Adrenal gland (tissue), 12 donors: ENCODE results near the gene MLH3. TPM values are rescaled to one million over a fixed set of nuclear protein-coding genes. Genes with fewer than 3 reads are reported as not detected.
"Not testable (repeated sequence)": the region's sequence is repeated elsewhere in the genome, so short reads cannot be mapped to it uniquely, and the experiment has no call there.

Experiments used
- DNase-seq, 7 donors: peaks; one replicate each; pipeline ENCODE4 v3.0.0-alpha.2; 2019 to 2020
- H3K27ac ChIP-seq, 5 donors: fragments of 200-600 bp; sonication (generic) in 4 of 5; 1 replicate in 3 of 5; 2 replicates in 2 of 5; pipeline versions ENCODE4 v1.5.1 to v1.8.0; 2016 to 2020; ENCODE audit warnings: mild to moderate bottlenecking in 1 of 5
- H3K27me3 ChIP-seq: fragments of 200-600 bp; 2 replicates; pipeline ENCODE4 v1.8.0; 2021
- H3K36me3 ChIP-seq, 2 donors: fragments of 200-600 bp; replicated peaks in 1 of 2; 1 replicate in 1 of 2; 2 replicates in 1 of 2; pipeline versions ENCODE4 v1.5.1 to v1.8.0; 2018 to 2022
- H3K4me1 ChIP-seq, 2 donors: fragments of 200-600 bp; replicated peaks in 1 of 2; 1 replicate in 1 of 2; 2 replicates in 1 of 2; pipeline versions ENCODE4 v1.5.1 to v1.8.0; 2018 to 2021
- H3K4me3 ChIP-seq, 4 donors: fragments of 200-600 bp; sonication (generic) in 3 of 4; one replicate each; pipeline ENCODE4 v1.5.1; 2016 to 2018
- H3K9me3 ChIP-seq, 3 donors: fragments of 200-600 bp; sonication (generic) in 1 of 3; replicated peaks in 1 of 3; 1 replicate in 2 of 3; 2 replicates in 1 of 3; pipeline versions ENCODE4 v1.5.1 to v1.8.0; 2016 to 2021
- CTCF ChIP-seq, 6 experiments: fragments of 450-650 bp in 4 of 6; fragments of 200-600 bp in 2 of 6; sonication (generic) in 1 of 6; IDR thresholded peaks; 1 replicate in 5 of 6; 2 replicates in 1 of 6; pipeline versions ENCODE4 v1.5.1 to v1.8.0; 2016 to 2021; ENCODE audit warnings: antibody characterized with exemption in 6 of 6, mild to moderate bottlenecking in 2 of 6, moderate library complexity in 1 of 6
- POLR2A ChIP-seq, 2 donors: fragments of 450-650 bp; IDR thresholded peaks; one replicate each; pipeline ENCODE4 v1.6.1; 2017; ENCODE audit warnings: antibody characterized with exemption in 2 of 2, mild to moderate bottlenecking in 2 of 2, moderate library complexity in 1 of 2
- WGBS, 4 donors: extraction: QIAGEN DNeasy Blood & Tissue Kit in 2 of 4; methylation state at CpG; one replicate each; pipeline versions ENCODE4 v1.1.5 to v1.1.7; 2013 to 2017; 5-methylcytosine and 5-hydroxymethylcytosine counted together
- intact Hi-C, 2 donors: fragments of 100-400 bp; cut with DNase I; formaldehyde crosslinking; loops; one replicate each; pipeline versions ENCODE4 v1.14.1 to v1.15.0; 2022 to 2023
- polyA plus RNA-seq, 3 donors: library from polyadenylated mRNA; stranded (reverse); fragments of 200-250 nt in 2 of 3; fragments of 350-450 nt in 1 of 3; fragmentation: Illumina TruSeq in 1 of 3; extraction: RNeasy Lipid Tissue Mini Kit (QIAGEN cat#74804) in 1 of 3; gene quantifications; one replicate each; pipeline ENCODE4 v1.2.3, GENCODE V29; 2013 to 2014
- total RNA-seq, 9 donors: library from RNA; depleted of rRNA in 4 of 9; stranded (reverse); fragments of >200 nt in 4 of 9; fragments of 120-200 nt in 1 of 9; fragmentation: NEBNext Ultra II Directional in 1 of 9; extraction: Animal tissue kit (Norgen Biotek cat#: 25700) in 1 of 9; gene quantifications; one replicate each; pipeline versions ENCODE4 v1.1.0 to v1.2.4, GENCODE V29; 2013 to 2023
- donor health status: healthy with polysubstance abuse.
- donor health status: Bipolar disorder and iron deficiency.
- donor health status: DM: yes; HTN: yes; CAD: no.
- donor health status: DM: no; HTN: no; CAD: no.
- donor health status: DM: no; HTN: no; CAD: no.
- donor health status: DM: yes; HTN: yes; CAD: no.

Gene MLH3
- total and polyA plus RNA-seq, 12 donors = 22.2 to 51.4 (median 32.2) TPM

- WGBS, 4 donors = 87 to 96% (median 94%) methylated on average over 2 of the region's 2 CpGs
- no peak for TF ChIP-seq POLR2A (IDR thresholded peaks at IDR 0.05)
- TF ChIP-seq CTCF (IDR thresholded peaks at IDR 0.05) = no peak
- Histone ChIP-seq H3K4me3 (no peak overlapping the region), H3K9me3 (no peaks in the 10 kb centered on the region), H3K27me3 (no peaks in the 10 kb centered on the region), H3K36me3 (peaks cover 0 to 16% of the 10 kb centered on the region in 2 donors), H3K4me1 (peaks cover 8 to 26% of the 10 kb centered on the region in 2 donors), H3K27ac (no peak overlapping the region)
- no peak for DNase-seq
- intact Hi-C loops = loop anchor here in 1 of 2 donors (10.0 kb wide), 2 partner anchors 56 to 64 kb away; partner anchors contain the start of genes ACYP1 and ZC2HC1C
Observed at GRCh38 chr14:75001261-75001660, 50.0 kb downstream of the MLH3 start.

GRCh38 chr14:74995781-74996180 is 55.5 kb downstream of the MLH3 start:
- H3K27me3 ChIP-seq, H3K4me3 ChIP-seq, intact Hi-C loops, H3K27ac ChIP-seq, H3K36me3 ChIP-seq, H3K4me1 ChIP-seq, H3K9me3 ChIP-seq, DNase-seq: not testable (repeated sequence)
- WGBS, 4 donors = 92 to 100% (median 92%) methylated on average over 1 to 5 of the region's 7 CpGs; no CpG with 5 or more reads in 1 of the 4 donors

GRCh38 chr14:74994182-74994581 is 57.1 kb downstream of the MLH3 start:
- H3K4me3 ChIP-seq, H3K4me1 ChIP-seq, H3K27me3 ChIP-seq, H3K36me3 ChIP-seq, intact Hi-C loops, H3K27ac ChIP-seq, H3K9me3 ChIP-seq: not testable (repeated sequence)
- 92 to 100% (median 96%) methylated on average over 3 to 28 of the region's 28 CpGs for WGBS, 4 donors
- DNase-seq = peak in 1 of 7 donors; percentile 13

- no peaks in the 10 kb centered on the region for H3K36me3 ChIP-seq
- H3K27ac ChIP-seq = no peak overlapping the region
- H3K4me1 ChIP-seq = no peaks in the 10 kb centered on the region
- no peak for DNase-seq
- 88 to 100% (median 91%) methylated on average over 1 of the region's 1 CpG for WGBS, 4 donors
- intact Hi-C loops = no loop called here
- no peak for TF ChIP-seq POLR2A (IDR thresholded peaks at IDR 0.05)
- no peak for TF ChIP-seq CTCF (IDR thresholded peaks at IDR 0.05)
- H3K27me3 ChIP-seq = no peaks in the 10 kb centered on the region
- H3K9me3 ChIP-seq = no peaks in the 10 kb centered on the region
- H3K4me3 ChIP-seq = no peak overlapping the region
Observed at GRCh38 chr14:74988993-74989392, 62.3 kb downstream of the MLH3 start.

- Histone ChIP-seq H3K27ac (no peak overlapping the region), H3K4me1 (no peaks in the 10 kb centered on the region), H3K27me3 (no peaks in the 10 kb centered on the region), H3K36me3 (no peaks in the 10 kb centered on the region), H3K4me3 (no peak overlapping the region), H3K9me3 (no peaks in the 10 kb centered on the region)
- intact Hi-C loops = no loop called here
- TF ChIP-seq POLR2A (IDR thresholded peaks at IDR 0.05) (no peak), CTCF (IDR thresholded peaks at IDR 0.05) (no peak)
- DNase-seq = peak in 1 of 7 donors; percentile 35
- WGBS, 4 donors = 83 to 90% (median 86%) methylated on average over 4 of the region's 4 CpGs
Observed at GRCh38 chr14:74988131-74988530, 63.1 kb downstream of the MLH3 start.
